Frontal cortex (tissue), 4 donors: ENCODE measurements around the gene CNNM4. TPM values are rescaled to one million over a fixed set of nuclear protein-coding genes. Genes with fewer than 3 reads are reported as not detected.

Source experiments
- DNase-seq, 2 donors: peaks; one replicate each; pipeline ENCODE4 v3.0.0; 2012; ENCODE audit warnings: low spot score in 2 of 2
- FAIRE-seq: peaks from 2 replicates; lab custom pipeline; 2012; peaks lifted over from hg19 to GRCh38; lab: Jason Lieb, UNC
- total RNA-seq: library from RNA; depleted of rRNA; stranded (reverse); fragments of >200 nt; gene quantifications from one replicate; pipeline ENCODE4 v1.2.3, GENCODE V29; 2014
- donor health status: control.
- donor health status: control.
- donor health status: control.

The CNNM4 gene
- total RNA-seq, 1 donor from 2014 or later: 5.3 TPM

- DNase-seq (no peak), FAIRE-seq (no peak)
Measured at GRCh38 chr2:96807127-96807471, 46.4 kb downstream of the CNNM4 start.

- FAIRE-seq (no peak), DNase-seq (no peak)
Measured at GRCh38 chr2:96808176-96808837, 47.6 kb downstream of the CNNM4 start.

GRCh38 chr2:96809216-96809882 is 48.6 kb downstream of the CNNM4 start:
- FAIRE-seq (no peak), DNase-seq (no peak)

- no peak for FAIRE-seq
- no peak for DNase-seq
Measured at GRCh38 chr2:96809951-96810782, 49.5 kb downstream of the CNNM4 start.

- FAIRE-seq (no peak), DNase-seq (no peak)
Measured at GRCh38 chr2:96810783-96811192, 50.1 kb downstream of the CNNM4 start.

- FAIRE-seq: no peak
- DNase-seq: peak in 1 of 2 donors; percentile 44
Measured at GRCh38 chr2:96811917-96812316, 51.2 kb downstream of the CNNM4 start.

- no peak for FAIRE-seq
- DNase-seq: no peak
Measured at GRCh38 chr2:96813656-96814055, 53.0 kb downstream of the CNNM4 start.

GRCh38 chr2:96815326-96816126 is 54.8 kb downstream of the CNNM4 start:
- FAIRE-seq: no peak

GRCh38 chr2:96816127-96816835 is 55.6 kb downstream of the CNNM4 start, which contains the start of gene CNNM3:
Gene CNNM3 (plus strand): TSS chr2:96816268. CDS start chr2:96816278, 10 bp downstream.
- peak; percentile 99 for DNase-seq
- no peak for FAIRE-seq

More at GRCh38 chr2:96815326-96816126, 54.8 kb downstream of the CNNM4 start:
- DNase-seq: peak in 1 of 2 donors; percentile 56

- FAIRE-seq: no peak
- no peak for DNase-seq
Measured at GRCh38 chr2:96816836-96817702, 56.4 kb downstream of the CNNM4 start.

- DNase-seq (no peak), FAIRE-seq (no peak)
Measured at GRCh38 chr2:96817882-96818281, 57.2 kb downstream of the CNNM4 start.

GRCh38 chr2:96819128-96819875 is 58.6 kb downstream of the CNNM4 start:
- FAIRE-seq: no peak
- no peak for DNase-seq

- no peak for FAIRE-seq
Measured at GRCh38 chr2:96819876-96820511, 59.3 kb downstream of the CNNM4 start.

GRCh38 chr2:96821113-96821675 is 60.5 kb downstream of the CNNM4 start:
- DNase-seq (no peak), FAIRE-seq (no peak)

More at GRCh38 chr2:96819876-96820511, 59.3 kb downstream of the CNNM4 start:
- DNase-seq: no peak

- no peak for DNase-seq
- FAIRE-seq: no peak
Measured at GRCh38 chr2:96822786-96823185, 62.1 kb downstream of the CNNM4 start.

GRCh38 chr2:96823198-96823597 is 62.5 kb downstream of the CNNM4 start:
- no peak for DNase-seq
- no peak for FAIRE-seq
